ENCODE measurements around the gene RABGGTB.
"Not testable (repeated sequence)": the region's sequence is repeated elsewhere in the genome, so short reads cannot be mapped to it uniquely, and the experiment has no call there.

RABGGTB gene

DNA sequence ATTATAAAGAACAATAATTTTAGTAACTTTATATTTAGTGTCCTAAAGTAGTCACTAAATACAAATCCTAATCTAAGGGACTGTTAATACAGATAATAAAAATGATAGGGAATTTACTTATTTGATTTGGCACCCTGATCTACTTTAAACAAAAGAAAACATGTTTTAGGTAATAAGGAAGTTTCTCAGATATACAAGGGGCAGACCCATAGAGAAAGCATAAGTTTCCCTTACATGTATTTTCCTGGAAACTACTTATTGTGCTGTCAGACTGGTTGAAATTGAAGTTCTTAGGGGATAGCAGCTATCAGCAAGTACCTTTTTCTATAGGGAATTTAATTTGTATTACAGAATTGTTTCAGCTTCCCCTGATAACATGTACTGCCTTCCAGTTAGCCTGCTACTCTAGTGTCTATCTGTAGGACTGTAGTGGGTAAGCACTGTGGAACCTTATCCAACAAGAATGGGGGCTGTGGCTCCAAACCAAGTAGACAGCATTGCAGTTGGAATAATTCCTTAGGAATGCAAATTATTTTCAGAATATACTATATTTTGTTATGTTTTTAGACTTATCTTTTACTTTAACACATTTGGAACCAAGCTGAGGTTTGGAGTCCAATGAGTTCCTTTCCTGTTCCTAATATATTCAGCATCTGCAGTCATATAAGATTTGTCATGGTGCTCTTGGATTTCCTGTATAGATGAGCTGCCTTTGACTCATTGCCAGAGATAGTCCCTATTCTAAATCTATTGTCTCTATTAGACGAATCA, 25.3 kb downstream of the RABGGTB start:
- H3K27ac ChIP-seq = no peak overlapping the region
- CTCF ChIA-PET = no interaction called here
- no peak for DNase-seq (ENCODE audit: low spot score)
- POLR2A ChIA-PET (ENCODE audit: low non-redundant PET) = interaction anchor here (0.6 kb wide), 1 partner anchor 452 kb away, joined by 3 read pairs; no protein-coding TSS in a partner anchor
- TF ChIP-seq, protein P1, sequence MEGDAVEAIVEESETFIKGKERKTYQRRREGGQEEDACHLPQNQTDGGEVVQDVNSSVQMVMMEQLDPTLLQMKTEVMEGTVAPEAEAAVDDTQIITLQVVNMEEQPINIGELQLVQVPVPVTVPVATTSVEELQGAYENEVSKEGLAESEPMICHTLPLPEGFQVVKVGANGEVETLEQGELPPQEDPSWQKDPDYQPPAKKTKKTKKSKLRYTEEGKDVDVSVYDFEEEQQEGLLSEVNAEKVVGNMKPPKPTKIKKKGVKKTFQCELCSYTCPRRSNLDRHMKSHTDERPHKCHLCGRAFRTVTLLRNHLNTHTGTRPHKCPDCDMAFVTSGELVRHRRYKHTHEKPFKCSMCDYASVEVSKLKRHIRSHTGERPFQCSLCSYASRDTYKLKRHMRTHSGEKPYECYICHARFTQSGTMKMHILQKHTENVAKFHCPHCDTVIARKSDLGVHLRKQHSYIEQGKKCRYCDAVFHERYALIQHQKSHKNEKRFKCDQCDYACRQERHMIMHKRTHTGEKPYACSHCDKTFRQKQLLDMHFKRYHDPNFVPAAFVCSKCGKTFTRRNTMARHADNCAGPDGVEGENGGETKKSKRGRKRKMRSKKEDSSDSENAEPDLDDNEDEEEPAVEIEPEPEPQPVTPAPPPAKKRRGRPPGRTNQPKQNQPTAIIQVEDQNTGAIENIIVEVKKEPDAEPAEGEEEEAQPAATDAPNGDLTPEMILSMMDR (conservative IDR thresholded peaks at IDR 0.05; ENCODE audit: low read depth) = no peak

DNA sequence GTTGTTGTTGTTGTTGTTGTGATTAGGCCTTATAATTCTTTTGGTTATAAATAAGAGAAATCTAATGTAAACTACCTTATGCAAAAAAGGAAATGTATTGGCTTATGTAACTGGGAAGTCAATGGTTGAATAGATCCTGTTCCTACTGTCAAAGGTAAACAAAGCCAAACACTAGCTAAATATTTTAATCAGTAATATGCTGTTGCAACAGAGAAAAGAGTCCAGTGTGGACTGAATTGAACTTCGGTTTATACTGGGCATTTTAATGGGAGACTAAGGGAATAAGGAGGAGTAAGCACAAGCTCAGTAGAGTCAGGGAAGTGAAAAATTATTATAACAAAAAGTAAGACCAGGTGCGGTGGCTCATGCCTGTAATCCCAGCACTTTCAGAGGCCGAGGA, 26.0 kb downstream of the RABGGTB start:
- no peak for DNase-seq (ENCODE audit: low spot score)
- H3K27ac ChIP-seq = no peak overlapping the region
- POLR2A ChIA-PET (ENCODE audit: low non-redundant PET) = no interaction called here
- CTCF ChIA-PET = no interaction called here
- TF ChIP-seq, protein P1 (conservative IDR thresholded peaks at IDR 0.05; ENCODE audit: low read depth) = no peak

DNA sequence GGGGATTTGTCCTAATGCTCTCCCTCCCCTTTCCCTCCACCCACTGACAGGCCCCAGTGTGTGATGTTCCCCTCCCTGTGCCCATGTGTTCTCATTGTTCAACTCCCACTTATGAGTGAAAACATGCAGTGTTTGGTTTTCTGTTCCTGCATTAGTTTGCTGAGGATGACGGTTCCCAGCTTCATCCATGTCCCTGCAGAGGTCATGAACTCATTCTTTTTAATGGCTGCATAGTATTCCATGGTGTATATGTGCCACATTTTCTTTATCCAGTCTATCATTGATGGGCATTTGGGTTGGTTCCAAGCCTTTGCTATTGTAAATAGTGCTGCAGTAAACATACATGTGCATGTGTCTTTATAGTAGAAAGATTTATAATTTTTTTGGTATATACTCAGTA, 37.5 kb downstream of the RABGGTB start:
- CTCF ChIA-PET; POLR2A ChIA-PET (ENCODE audit: low non-redundant PET); DNase-seq (ENCODE audit: low spot score); H3K27ac ChIP-seq: not testable (repeated sequence)

DNA sequence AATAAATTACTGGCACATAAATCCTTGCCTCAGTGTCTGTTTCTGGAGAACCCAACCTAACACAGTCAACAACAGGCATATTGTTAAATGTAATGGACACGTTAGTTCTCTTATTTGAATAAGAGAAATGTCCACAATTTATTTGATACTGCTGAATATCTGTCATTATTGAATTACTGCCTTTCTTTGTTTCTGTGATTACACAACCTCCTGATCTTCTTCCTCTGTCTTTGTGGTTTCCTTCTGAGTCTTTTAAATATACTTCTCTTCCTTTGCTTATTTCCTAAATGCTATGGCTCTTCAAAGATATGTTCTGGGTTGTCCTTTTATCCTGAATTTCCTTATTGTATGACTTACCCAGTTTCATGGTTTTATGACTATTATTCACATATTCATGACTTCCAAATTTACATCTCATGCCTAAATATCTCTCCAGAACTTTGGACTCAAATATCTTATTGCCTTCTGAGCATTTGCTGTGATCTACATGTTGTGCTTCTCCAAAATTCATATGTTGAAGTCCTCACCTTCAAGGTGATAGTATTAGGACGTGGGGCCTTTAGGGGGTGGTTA, 50.6 kb downstream of the RABGGTB start:
- CTCF ChIA-PET = no interaction called here
- POLR2A ChIA-PET (ENCODE audit: low non-redundant PET) = no interaction called here

DNA sequence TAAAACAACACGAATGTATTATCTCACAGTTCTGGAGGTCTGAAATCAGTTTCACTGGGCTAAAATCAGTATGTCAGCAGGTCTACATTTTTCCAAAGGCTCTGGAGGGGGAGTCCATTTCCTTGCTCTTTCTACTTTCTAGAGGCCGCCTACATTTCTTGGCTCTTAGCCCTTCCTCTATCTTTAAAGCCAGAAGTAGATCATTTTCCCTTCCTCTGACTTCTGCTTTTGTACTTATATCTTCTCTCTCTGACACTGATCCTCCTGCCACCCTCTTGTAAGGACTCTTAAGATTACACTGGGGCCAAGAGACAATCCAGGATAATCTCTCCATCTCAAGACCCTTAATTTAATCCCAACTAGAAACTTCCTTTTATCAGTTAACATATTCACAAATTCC, 52.0 kb downstream of the RABGGTB start:
- ChIA-PET CTCF (no interaction called here), POLR2A (ENCODE audit: low non-redundant PET) (no interaction called here)
- no peak overlapping the region for H3K27ac ChIP-seq
- TF ChIP-seq, protein P1 (conservative IDR thresholded peaks at IDR 0.05; ENCODE audit: low read depth) = no peak
- no peak for DNase-seq (ENCODE audit: low spot score)

More for the DNA sequence above, 50.6 kb downstream of the RABGGTB start:
- TF ChIP-seq, protein P1 (conservative IDR thresholded peaks at IDR 0.05; ENCODE audit: low read depth) = no peak
- DNase-seq (ENCODE audit: low spot score) = no peak
- no peak overlapping the region for H3K27ac ChIP-seq

DNA sequence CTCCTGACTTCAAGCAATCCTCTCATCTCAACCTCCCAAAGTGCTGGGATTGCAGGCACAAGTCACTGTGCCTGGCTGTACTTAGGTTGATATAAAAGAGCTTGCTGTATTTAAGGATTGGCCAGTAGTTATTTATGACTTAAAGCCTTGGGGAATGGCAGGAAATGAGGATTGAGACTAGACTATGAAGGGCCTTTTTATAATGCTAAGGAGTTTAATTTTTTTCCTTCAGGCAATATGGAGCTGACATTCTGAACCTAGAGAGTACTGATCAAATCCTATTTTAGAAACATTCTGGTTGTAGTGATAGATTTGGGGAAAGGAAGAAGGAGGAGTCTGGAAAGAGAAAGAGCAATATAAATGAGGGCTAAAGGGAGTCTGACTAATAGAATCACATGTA, 55.4 kb downstream of the RABGGTB start:
- H3K27ac ChIP-seq = no peak overlapping the region
- POLR2A ChIA-PET (ENCODE audit: low non-redundant PET) = no interaction called here
- TF ChIP-seq, protein P1 (conservative IDR thresholded peaks at IDR 0.05; ENCODE audit: low read depth) = no peak
- CTCF ChIA-PET = interaction anchor here (0.8 kb wide), 1 partner anchor 67 kb away, joined by 8 read pairs; no protein-coding TSS in a partner anchor
- no peak for DNase-seq (ENCODE audit: low spot score)

Measured in RWPE1 (cell line).